Suprapubic skin (tissue), 4 donors: Measurements from ENCODE around the gene TNIP1. TPM values are rescaled to one million over a fixed set of nuclear protein-coding genes. Genes with fewer than 3 reads are reported as not detected.

Experiments
- DNase-seq, 2 donors: peaks; one replicate each; pipeline ENCODE4 v3.0.0-alpha.2; 2019; ENCODE audit warnings: low spot score in 2 of 2
- H3K27ac ChIP-seq: fragments of 200-600 bp; sonication (generic); one replicate; pipeline ENCODE4 v1.5.1; 2019
- H3K27me3 ChIP-seq: fragments of 200-600 bp; sonication (generic); one replicate; pipeline ENCODE4 v1.5.1; 2019
- H3K36me3 ChIP-seq: fragments of 200-600 bp; sonication (generic); one replicate; pipeline ENCODE4 v1.5.1; 2019
- H3K4me1 ChIP-seq: fragments of 200-600 bp; sonication (generic); one replicate; pipeline ENCODE4 v1.5.1; 2019
- H3K4me3 ChIP-seq: fragments of 200-600 bp; sonication (generic); one replicate; pipeline ENCODE4 v1.5.1; 2019; ENCODE audit warnings: mild to moderate bottlenecking
- H3K9me3 ChIP-seq: fragments of 200-600 bp; sonication (generic); one replicate; pipeline ENCODE4 v1.5.1; 2019
- EP300 ChIP-seq: sonication (generic); formaldehyde crosslinking; IDR thresholded peaks from one replicate; pipeline ENCODE4 v1.6.1; 2017; ENCODE audit warnings: antibody characterized with exemption
- POLR2A ChIP-seq, 2 donors: fragments of 450-650 bp; IDR thresholded peaks; one replicate each; pipeline ENCODE4 v1.6.1; 2017; ENCODE audit warnings: antibody characterized with exemption in 2 of 2, mild to moderate bottlenecking in 2 of 2, moderate library complexity in 2 of 2
- POLR2AphosphoS5 ChIP-seq, 3 donors: sonication (generic); formaldehyde crosslinking; IDR thresholded peaks; one replicate each; pipeline ENCODE4 v1.6.1; 2017; ENCODE audit warnings: antibody characterized with exemption in 3 of 3
- WGBS: methylation state at CpG from one replicate; pipeline ENCODE4 v1.1.5; 2018; 5-methylcytosine and 5-hydroxymethylcytosine counted together
- total RNA-seq, 4 donors: library from RNA; depleted of rRNA; stranded (reverse); fragments of >200 nt; gene quantifications; one replicate each; pipeline ENCODE4 v1.1.0, GENCODE V29; 2016
- TF ChIP-seq, protein P1 (sequence below), 2 donors: fragments of 200-600 bp in 1 of 2; fragments of 450-650 bp in 1 of 2; sonication (generic) in 1 of 2; IDR thresholded peaks; one replicate each; pipeline ENCODE4 v1.5.1; 2016 to 2019; ENCODE audit warnings: antibody characterized with exemption in 2 of 2, mild to moderate bottlenecking in 1 of 2, moderate library complexity in 1 of 2

TNIP1 gene
- total RNA-seq, 4 donors from 2014 or later = 47.5 to 94.7 (median 70.9) TPM

DNA sequence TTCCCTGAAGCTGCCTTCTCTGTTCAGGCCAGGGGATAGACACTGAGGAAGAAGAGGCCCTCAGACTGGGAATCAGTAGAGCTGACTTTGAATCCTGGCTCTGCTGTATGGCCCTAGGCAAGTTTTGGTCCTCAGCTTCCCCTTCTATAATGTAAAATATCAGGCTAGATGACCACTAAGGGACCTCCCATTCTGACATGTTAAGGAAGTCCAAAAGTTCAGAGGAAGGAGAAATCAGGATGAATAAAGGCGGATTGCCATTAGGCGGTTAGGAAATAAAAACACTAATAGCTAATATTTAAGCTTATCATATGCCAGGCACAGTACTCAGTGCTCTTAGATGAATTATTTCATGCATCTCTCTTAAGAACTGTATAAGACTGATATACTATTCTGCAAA lies 8.9 kb upstream of the TNIP1 start:
- H3K27me3 ChIP-seq = no peaks in the 10 kb centered on the region
- no peaks in the 10 kb centered on the region for H3K36me3 ChIP-seq
- H3K27ac ChIP-seq = no peak overlapping the region
- H3K9me3 ChIP-seq = no peaks in the 10 kb centered on the region
- DNase-seq = no peak
- peaks cover 44% of the 10 kb centered on the region for H3K4me1 ChIP-seq
- TF ChIP-seq, protein P1, sequence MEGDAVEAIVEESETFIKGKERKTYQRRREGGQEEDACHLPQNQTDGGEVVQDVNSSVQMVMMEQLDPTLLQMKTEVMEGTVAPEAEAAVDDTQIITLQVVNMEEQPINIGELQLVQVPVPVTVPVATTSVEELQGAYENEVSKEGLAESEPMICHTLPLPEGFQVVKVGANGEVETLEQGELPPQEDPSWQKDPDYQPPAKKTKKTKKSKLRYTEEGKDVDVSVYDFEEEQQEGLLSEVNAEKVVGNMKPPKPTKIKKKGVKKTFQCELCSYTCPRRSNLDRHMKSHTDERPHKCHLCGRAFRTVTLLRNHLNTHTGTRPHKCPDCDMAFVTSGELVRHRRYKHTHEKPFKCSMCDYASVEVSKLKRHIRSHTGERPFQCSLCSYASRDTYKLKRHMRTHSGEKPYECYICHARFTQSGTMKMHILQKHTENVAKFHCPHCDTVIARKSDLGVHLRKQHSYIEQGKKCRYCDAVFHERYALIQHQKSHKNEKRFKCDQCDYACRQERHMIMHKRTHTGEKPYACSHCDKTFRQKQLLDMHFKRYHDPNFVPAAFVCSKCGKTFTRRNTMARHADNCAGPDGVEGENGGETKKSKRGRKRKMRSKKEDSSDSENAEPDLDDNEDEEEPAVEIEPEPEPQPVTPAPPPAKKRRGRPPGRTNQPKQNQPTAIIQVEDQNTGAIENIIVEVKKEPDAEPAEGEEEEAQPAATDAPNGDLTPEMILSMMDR (IDR thresholded peaks at IDR 0.05) = no peak
- TF ChIP-seq EP300 = no peak
- no peak overlapping the region for H3K4me3 ChIP-seq
- WGBS = 88% methylated on average over 2 of the region's 2 CpGs

DNA sequence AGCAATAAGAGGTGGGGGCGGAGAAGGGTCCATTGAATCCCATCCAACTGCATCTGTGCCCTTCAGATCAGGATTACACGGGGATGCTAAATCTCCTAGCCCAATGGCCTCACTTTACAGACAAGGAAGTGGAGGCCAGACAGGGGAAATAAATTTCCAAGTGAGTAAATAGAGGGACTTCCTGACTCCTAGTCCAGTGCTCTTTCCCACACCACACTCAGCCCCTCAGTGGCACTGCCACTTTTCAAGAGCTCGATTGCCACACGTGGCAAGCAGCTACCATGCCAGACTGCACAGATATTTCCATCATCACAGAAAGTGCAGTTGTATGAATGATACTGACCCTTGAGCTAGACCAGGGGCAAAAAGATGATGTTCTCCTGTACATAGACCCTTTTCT lies 8.2 kb upstream of the TNIP1 start:
- Histone ChIP-seq H3K27ac (no peak overlapping the region), H3K36me3 (no peaks in the 10 kb centered on the region), H3K9me3 (no peaks in the 10 kb centered on the region), H3K4me3 (no peak overlapping the region), H3K27me3 (no peaks in the 10 kb centered on the region), H3K4me1 (peaks cover 40% of the 10 kb centered on the region)
- no peak for DNase-seq
- TF ChIP-seq, protein P1 (IDR thresholded peaks at IDR 0.05) = no peak
- TF ChIP-seq EP300 (no peak), POLR2A (IDR thresholded peaks at IDR 0.05) (no peak), POLR2AphosphoS5 (IDR thresholded peaks at IDR 0.05) (no peak)
- 90% methylated on average over 4 of the region's 4 CpGs for WGBS

DNA sequence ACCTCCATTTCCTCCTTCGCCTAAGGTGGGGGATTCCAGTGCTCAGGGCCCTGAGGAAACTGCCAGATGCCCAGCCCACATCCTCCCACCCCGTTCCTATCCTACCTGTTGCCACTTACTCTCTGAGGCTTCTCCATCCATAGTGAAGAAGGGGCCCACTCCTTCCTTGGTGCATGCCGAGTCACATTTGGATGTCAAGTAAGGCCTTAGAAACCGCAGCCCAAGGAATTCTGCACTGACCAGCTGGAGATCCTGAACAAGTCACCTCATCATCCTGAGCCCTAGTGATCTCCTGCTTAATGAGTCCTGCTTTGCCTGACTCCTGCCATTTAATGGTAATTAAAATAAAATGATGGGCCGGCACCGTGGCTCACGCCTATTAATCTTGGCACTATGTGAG lies 6.7 kb upstream of the TNIP1 start:
- Histone ChIP-seq H3K9me3 (no peaks in the 10 kb centered on the region), H3K4me1 (peaks cover 43% of the 10 kb centered on the region), H3K27ac (no peak overlapping the region), H3K27me3 (no peaks in the 10 kb centered on the region), H3K36me3 (no peaks in the 10 kb centered on the region), H3K4me3 (no peak overlapping the region)
- no peak for DNase-seq
- WGBS = 92% methylated on average over 7 of the region's 7 CpGs
- TF ChIP-seq POLR2AphosphoS5 (IDR thresholded peaks at IDR 0.05) (no peak), EP300 (no peak), POLR2A (IDR thresholded peaks at IDR 0.05) (no peak)
- TF ChIP-seq, protein P1 (IDR thresholded peaks at IDR 0.05) = no peak

DNA sequence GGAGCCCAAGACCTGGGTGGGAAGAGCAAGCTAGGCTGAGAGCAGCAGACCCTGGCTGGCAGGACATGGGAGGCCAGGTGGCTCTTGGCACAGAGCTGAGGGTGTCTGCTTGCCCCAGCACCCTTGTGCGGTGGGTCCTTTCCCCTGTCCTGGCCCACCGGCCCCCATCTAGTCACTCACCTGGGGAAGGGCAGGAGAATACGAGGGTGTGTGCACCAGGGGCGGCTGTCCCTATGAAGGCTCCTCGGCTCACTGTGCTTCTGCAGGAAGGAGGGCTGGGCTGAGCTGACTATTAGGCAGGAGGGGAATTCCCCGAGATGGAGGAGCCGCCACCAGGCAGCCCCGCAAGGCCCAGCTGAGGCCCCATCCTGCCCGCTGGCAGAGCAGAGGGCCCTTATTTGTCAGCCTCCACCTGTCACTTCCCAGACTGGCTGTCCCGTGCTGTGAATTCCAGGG lies 6.1 kb upstream of the TNIP1 start:
- no peak for TF ChIP-seq POLR2A (IDR thresholded peaks at IDR 0.05)
- TF ChIP-seq POLR2AphosphoS5 (IDR thresholded peaks at IDR 0.05) = no peak
- TF ChIP-seq EP300 = no peak
- TF ChIP-seq, protein P1 (IDR thresholded peaks at IDR 0.05) = no peak
- DNase-seq = no peak
- Histone ChIP-seq H3K9me3 (no peaks in the 10 kb centered on the region), H3K4me3 (no peak overlapping the region), H3K27me3 (no peaks in the 10 kb centered on the region), H3K27ac (no peak overlapping the region), H3K4me1 (peaks cover 48% of the 10 kb centered on the region), H3K36me3 (no peaks in the 10 kb centered on the region)
- 39% methylated on average over 6 of the region's 10 CpGs for WGBS

DNA sequence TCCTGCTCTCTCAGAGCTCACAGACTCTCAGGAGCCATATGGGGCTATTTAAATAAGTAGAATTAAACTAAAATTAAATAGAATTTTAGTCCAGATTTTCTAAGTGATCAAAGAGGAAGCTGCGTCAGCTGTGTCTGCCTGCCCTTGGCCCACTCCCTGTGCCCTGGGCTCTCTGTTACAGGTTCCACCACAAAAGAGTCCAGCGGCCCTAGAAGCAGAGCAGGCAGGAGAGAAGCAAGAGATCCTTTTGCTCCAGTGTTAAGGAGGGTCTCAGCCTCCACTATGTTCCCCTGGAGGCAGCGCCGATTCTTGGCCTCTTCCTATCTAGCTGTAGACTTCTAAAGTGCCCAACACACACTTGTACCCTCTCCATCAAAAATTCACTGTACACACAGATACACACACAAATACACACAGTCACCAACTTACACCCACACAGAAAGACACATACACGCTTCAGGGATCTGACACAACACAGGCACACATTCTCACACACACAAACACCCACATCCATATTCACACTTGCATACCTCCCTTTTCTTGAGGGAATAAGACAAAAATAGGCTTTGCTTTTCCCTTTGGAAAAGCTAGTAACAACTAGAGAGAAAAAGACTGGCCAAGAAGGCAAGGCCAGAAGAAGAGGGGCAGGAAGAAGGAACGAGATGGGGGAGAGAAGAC lies 5.5 kb upstream of the TNIP1 start:
- Histone ChIP-seq H3K36me3 (no peaks in the 10 kb centered on the region), H3K27me3 (no peaks in the 10 kb centered on the region), H3K9me3 (no peaks in the 10 kb centered on the region), H3K4me1 (peaks cover 54% of the 10 kb centered on the region), H3K4me3 (no peak overlapping the region), H3K27ac (peak overlapping the region; percentile 74)
- no peak for TF ChIP-seq POLR2AphosphoS5 (IDR thresholded peaks at IDR 0.05)
- no peak for TF ChIP-seq EP300
- TF ChIP-seq POLR2A (IDR thresholded peaks at IDR 0.05) = no peak
- TF ChIP-seq, protein P1 (IDR thresholded peaks at IDR 0.05) = no peak
- DNase-seq = no peak
- WGBS = 60% methylated on average over 6 of the region's 6 CpGs
